ENCODE data around the gene MLN.

The MLN gene

GRCh38 chr6:33847078-33847477 is 43.3 kb upstream of the MLN start:
- no peaks in the 10 kb centered on the region for H3K36me3 ChIP-seq (replicated peaks; ENCODE audit: low read depth, low read length)
- no peak for TF ChIP-seq CTCF (IDR thresholded peaks at IDR 0.05; ENCODE audit: low read depth, low read length)
- TF ChIP-seq EZH2phosphoT487 (IDR thresholded peaks at IDR 0.05; ENCODE audit: low read depth) = no peak
- no peak overlapping the region for H3K4me3 ChIP-seq (ENCODE audit: low read length)
- no peak overlapping the region for H3K27ac ChIP-seq (ENCODE audit: low read length)
- H2AFZ ChIP-seq (ENCODE audit: low read depth, low read length) = no peak overlapping the region
- no peaks in the 10 kb centered on the region for H3K9me3 ChIP-seq (ENCODE audit: insufficient read depth, low read length)
- no peak overlapping the region for H3K4me2 ChIP-seq (ENCODE audit: low read length)
- no peaks in the 10 kb centered on the region for H3K27me3 ChIP-seq (ENCODE audit: low read depth, low read length)
- no peaks in the 10 kb centered on the region for H4K20me1 ChIP-seq (ENCODE audit: insufficient read depth, low read length)
- H3K9ac ChIP-seq (ENCODE audit: low read length) = no peak overlapping the region
- H3K4me1 ChIP-seq (ENCODE audit: low read length) = peaks cover 7% of the 10 kb centered on the region
- H3K79me2 ChIP-seq (ENCODE audit: low read length) = no peaks in the 10 kb centered on the region

DNA sequence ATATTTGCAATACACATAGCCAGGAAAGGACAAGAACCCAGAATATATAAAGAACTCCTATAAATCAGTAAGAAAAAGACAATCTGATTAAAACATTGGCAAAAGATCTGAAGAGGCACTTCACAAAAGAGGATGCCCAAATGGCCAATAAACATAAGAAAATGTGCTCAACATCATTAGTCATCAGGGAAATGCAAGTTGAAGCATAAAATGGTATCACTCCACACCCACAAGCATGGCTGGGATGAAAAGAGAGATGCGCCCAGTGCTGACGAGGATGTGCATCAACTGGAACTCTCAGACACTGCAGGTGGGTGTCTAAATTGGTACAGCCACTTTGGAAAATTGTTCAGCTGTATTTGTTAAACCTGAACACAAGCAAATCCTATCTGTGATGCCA is 42.4 kb upstream of the MLN start:
- Histone ChIP-seq H3K36me3 (replicated peaks; ENCODE audit: low read depth, low read length) (no peaks in the 10 kb centered on the region), H3K27ac (ENCODE audit: low read length) (no peak overlapping the region), H3K4me3 (ENCODE audit: low read length) (no peak overlapping the region), H3K27me3 (ENCODE audit: low read depth, low read length) (no peaks in the 10 kb centered on the region), H3K79me2 (ENCODE audit: low read length) (no peaks in the 10 kb centered on the region), H2AFZ (ENCODE audit: low read depth, low read length) (no peak overlapping the region), H3K4me2 (ENCODE audit: low read length) (no peak overlapping the region), H3K9me3 (ENCODE audit: insufficient read depth, low read length) (no peaks in the 10 kb centered on the region), H4K20me1 (ENCODE audit: insufficient read depth, low read length) (no peaks in the 10 kb centered on the region), H3K4me1 (ENCODE audit: low read length) (peaks cover 7% of the 10 kb centered on the region), H3K9ac (ENCODE audit: low read length) (no peak overlapping the region)
- TF ChIP-seq CTCF (IDR thresholded peaks at IDR 0.05; ENCODE audit: low read depth, low read length) (no peak), EZH2phosphoT487 (IDR thresholded peaks at IDR 0.05; ENCODE audit: low read depth) (no peak)

GRCh38 chr6:33845031-33845745 is 41.4 kb upstream of the MLN start:
- H3K9me3 ChIP-seq (ENCODE audit: insufficient read depth, low read length) = no peaks in the 10 kb centered on the region
- TF ChIP-seq EZH2phosphoT487 (IDR thresholded peaks at IDR 0.05; ENCODE audit: low read depth) = no peak
- H3K9ac ChIP-seq (ENCODE audit: low read length) = no peak overlapping the region
- no peaks in the 10 kb centered on the region for H3K27me3 ChIP-seq (ENCODE audit: low read depth, low read length)
- no peak overlapping the region for H2AFZ ChIP-seq (ENCODE audit: low read depth, low read length)
- H4K20me1 ChIP-seq (ENCODE audit: insufficient read depth, low read length) = no peaks in the 10 kb centered on the region
- no peak overlapping the region for H3K4me3 ChIP-seq (ENCODE audit: low read length)
- H3K79me2 ChIP-seq (ENCODE audit: low read length) = no peaks in the 10 kb centered on the region
- H3K4me1 ChIP-seq (ENCODE audit: low read length) = peaks cover 11% of the 10 kb centered on the region
- no peak overlapping the region for H3K27ac ChIP-seq (ENCODE audit: low read length)
- no peak overlapping the region for H3K4me2 ChIP-seq (ENCODE audit: low read length)
- no peaks in the 10 kb centered on the region for H3K36me3 ChIP-seq (replicated peaks; ENCODE audit: low read depth, low read length)

DNA sequence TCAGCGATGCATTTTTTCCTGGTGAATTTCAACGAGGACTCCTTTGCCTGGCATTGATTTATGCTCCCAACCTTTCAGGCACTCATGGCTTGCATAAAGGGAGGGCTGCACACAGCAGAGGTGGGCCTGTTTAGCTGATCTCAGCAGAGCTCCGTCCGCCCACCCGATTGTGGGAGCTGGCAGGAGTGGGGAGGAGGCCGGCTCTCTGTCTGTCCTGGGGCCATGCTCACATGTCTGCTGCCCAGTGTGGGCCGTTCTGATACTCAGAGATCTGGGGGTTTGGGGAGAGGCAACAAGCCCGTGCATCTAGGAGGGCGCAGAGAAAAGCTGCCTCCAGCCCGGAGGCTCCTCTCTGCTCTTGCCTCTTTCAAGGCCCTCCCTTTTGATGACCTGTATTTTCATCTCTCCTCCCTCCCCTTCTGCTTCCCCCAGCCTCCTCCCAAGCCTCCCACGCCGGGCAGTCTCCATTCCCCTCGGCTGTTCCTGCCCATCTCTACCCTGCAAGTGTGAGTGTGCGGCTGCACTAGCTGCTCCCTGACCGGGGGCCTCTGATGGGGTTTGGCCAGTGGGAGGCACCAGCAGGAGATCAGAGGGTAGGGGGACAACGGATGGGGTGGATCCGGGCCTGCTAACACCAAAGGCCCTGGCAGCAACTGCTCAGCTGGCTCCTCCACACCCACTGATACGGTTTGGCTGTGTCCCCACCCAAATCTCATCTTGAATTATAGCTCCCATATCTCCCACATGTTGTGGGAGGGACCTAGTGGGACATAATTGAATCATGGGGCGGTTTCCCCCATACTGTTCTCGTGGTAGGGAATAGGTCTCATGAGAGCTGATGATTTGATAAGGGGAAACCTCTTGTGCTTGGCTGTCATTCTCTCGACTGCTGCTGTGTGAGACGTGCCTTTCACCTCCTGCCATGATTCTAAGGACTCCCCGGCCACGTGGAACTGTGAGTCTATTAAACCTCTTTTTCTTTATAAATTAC is 39.6 kb upstream of the MLN start:
- TF ChIP-seq EZH2phosphoT487 (IDR thresholded peaks at IDR 0.05; ENCODE audit: low read depth) = no peak
- no peak for TF ChIP-seq CTCF (IDR thresholded peaks at IDR 0.05; ENCODE audit: low read depth, low read length)
- Histone ChIP-seq H3K9me3 (ENCODE audit: insufficient read depth, low read length) (no peaks in the 10 kb centered on the region), H3K9ac (ENCODE audit: low read length) (no peak overlapping the region), H3K4me3 (ENCODE audit: low read length) (no peak overlapping the region), H3K27ac (ENCODE audit: low read length) (no peak overlapping the region), H4K20me1 (ENCODE audit: insufficient read depth, low read length) (no peaks in the 10 kb centered on the region), H3K27me3 (ENCODE audit: low read depth, low read length) (no peaks in the 10 kb centered on the region), H3K4me1 (ENCODE audit: low read length) (peaks cover 19% of the 10 kb centered on the region), H3K36me3 (replicated peaks; ENCODE audit: low read depth, low read length) (no peaks in the 10 kb centered on the region), H3K4me2 (ENCODE audit: low read length) (no peak overlapping the region), H2AFZ (ENCODE audit: low read depth, low read length) (no peak overlapping the region), H3K79me2 (ENCODE audit: low read length) (no peaks in the 10 kb centered on the region)
